Subcutaneous adipose tissue (tissue), 4 donors: Measurements from ENCODE around the gene SSH3. TPM values are rescaled to one million over a fixed set of nuclear protein-coding genes. Genes with fewer than 3 reads are reported as not detected.

ENCODE experiments used
- total RNA-seq, 4 donors: library from RNA; depleted of rRNA; stranded (reverse); fragments of >200 nt; gene quantifications; one replicate each; pipeline ENCODE4 v1.1.0, GENCODE V29; 2016
- TF ChIP-seq, protein P1 (sequence below): fragments of 450-650 bp; IDR thresholded peaks from one replicate; pipeline ENCODE4 v1.5.1; 2016; ENCODE audit warnings: low read depth, mild to moderate bottlenecking, control low read depth, antibody characterized with exemption, moderate library complexity

The SSH3 gene
- total RNA-seq, 4 donors from 2014 or later: 11.9 to 43.2 (median 37.2) TPM

DNA sequence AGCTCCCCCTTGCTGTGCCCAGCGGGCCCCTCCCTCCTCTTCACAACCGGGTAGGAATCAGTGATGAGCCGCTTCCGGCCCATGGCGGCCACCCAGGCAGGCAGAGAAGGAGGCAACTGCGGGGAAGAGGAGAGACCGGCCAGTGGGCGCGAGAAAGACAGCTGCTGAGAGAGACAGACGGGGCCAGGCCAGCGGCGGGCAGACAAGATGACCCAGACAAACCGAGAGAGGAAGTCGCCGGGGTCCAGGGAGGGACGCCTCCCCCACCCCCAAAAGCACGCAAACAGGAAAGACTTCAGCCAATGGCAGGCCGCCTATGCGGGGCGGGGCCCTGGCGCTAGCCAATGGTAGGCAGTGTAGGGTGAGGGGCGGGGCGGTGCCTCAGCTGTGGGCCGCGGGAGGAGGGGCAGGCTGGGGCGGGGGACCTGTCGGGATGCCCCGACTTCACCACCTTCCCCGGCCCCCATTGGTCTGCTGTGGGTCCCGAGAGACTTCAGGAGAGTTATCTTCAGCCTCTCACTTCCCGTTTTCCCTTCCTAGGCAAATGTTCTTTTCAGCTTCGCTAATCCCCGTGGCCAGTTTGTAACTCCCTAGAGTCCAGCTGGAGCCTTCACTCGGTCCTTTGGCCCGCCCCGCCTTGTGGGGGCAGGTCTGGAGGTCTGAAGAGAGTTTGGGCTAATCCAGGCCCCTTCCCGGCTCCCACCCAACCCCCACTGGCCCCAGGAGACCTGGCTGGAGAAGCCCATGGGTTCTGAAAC lies 50.2 kb downstream of the SSH3 start, which contains the start of gene POLD4:
POLD4 (minus strand) TSS at position 230 of the 758 bp plus-strand sequence; CDS start at position 83, 147 bp downstream.
- TF ChIP-seq, protein P1, sequence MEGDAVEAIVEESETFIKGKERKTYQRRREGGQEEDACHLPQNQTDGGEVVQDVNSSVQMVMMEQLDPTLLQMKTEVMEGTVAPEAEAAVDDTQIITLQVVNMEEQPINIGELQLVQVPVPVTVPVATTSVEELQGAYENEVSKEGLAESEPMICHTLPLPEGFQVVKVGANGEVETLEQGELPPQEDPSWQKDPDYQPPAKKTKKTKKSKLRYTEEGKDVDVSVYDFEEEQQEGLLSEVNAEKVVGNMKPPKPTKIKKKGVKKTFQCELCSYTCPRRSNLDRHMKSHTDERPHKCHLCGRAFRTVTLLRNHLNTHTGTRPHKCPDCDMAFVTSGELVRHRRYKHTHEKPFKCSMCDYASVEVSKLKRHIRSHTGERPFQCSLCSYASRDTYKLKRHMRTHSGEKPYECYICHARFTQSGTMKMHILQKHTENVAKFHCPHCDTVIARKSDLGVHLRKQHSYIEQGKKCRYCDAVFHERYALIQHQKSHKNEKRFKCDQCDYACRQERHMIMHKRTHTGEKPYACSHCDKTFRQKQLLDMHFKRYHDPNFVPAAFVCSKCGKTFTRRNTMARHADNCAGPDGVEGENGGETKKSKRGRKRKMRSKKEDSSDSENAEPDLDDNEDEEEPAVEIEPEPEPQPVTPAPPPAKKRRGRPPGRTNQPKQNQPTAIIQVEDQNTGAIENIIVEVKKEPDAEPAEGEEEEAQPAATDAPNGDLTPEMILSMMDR: no peak

DNA sequence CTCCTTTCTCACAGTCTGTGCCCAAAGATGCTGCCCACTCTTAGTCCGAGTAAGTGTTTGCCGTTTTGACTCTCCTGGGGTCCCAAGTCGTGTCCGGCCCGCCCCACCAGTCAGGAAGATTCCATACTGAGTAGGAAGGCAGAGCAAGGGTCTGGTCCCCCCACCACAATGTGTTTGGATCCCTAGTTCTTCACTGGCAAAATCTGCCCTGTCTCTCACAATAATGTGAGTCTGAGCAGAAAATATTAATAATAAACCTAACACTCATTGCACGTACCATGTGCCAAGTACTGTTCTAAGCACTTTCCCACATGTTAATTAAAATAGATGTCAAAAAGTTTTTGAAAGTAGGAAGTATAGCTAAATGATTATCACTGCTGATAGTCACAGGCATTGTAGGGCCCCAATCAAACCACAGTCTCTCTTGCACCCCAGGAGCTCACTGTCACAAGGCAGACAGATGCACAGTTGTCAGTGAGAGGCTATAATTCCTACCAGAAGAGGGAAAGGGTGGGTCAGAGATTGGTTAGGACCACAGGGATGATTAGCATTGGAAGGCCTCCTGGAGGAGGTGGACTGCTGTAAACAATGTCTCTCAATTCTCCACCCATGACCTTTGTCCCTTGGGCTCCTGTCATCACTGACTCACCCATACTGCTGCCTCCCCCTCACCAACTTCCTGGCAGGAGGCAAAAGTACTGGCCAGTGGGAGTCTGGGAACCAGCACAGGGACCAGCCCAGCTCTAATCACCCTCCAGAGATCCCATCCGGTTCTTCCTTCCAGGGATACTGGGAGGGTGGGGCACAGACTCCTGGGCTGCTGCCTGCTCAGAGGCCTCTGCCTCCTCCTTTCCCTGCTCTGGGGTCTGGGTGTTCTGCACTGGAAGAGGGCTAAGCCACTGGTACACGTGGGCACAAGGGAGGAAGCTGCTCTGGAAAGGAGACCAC lies 51.0 kb downstream of the SSH3 start:
- TF ChIP-seq, protein P1: no peak

GRCh38 chr11:67355023-67355793 lies 51.9 kb downstream of the SSH3 start:
- TF ChIP-seq, protein P1: no peak

- TF ChIP-seq, protein P1: no peak
Measured at GRCh38 chr11:67355794-67356386, 52.6 kb downstream of the SSH3 start.

GRCh38 chr11:67356387-67356863 lies 53.1 kb downstream of the SSH3 start:
- TF ChIP-seq, protein P1: no peak

DNA sequence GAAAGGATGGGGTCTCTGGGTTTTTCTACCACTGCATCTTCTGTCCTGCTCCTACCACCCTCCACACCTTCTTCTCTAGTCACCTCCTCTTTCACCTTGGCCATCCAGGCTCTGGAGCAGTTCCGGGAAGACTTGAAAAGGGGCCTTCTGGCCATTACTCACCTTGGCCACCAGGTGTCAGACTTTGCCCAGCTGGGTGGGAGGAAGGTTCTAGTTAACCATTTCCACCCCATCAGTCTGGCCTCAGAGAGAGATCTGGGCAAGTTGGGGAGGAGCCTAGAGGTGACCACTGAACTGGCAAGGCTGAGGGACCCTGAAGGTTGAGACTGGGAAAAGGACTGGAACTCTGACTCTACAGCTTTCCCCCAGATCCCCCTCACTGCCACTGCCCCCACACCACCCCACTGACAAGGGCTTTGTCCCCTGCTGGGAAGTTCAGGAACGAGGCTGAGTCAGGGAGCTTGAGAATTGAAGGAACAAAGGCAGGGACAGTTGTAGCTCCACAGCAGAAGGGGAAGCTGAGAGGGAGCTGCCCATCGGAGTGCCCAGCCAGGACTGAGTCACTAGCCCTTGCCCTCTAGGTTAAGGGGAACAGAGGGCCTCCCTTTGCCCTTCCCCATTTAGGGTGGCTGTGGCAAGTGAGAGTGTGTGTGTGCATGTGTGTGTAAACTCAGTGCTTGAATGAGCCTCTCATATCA lies 53.7 kb downstream of the SSH3 start:
- TF ChIP-seq, protein P1: no peak
